ENCODE data around the gene APP. TPM values are rescaled to one million over a fixed set of nuclear protein-coding genes. Genes with fewer than 3 reads are reported as not detected.

Gene APP
- total RNA-seq, 1 experiment from 2014 or later: 224 TPM

DNA sequence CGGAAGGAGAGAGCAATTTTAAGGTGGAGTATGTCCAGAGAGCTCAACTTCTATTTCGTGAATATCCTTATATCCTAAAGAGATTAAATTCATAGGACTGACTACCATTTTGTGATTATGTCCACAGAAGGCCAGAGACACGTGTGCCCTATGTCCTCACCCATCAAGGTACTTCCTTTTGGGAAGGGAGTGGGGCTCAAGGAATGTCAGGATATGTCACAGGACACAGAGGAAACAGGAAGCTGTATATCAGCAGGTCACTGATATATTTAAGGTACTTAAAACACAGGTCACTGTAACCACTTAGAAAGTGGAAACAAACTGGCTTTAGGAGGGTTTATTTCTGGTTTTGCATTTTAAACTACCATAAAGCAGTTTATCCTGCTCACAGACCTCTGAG is 184.6 kb downstream of the APP start:
- Histone ChIP-seq H3K79me2 (ENCODE audit: low read depth) (no peaks in the 10 kb centered on the region), H3F3A (ENCODE audit: insufficient read depth, low read depth) (no peaks in the 10 kb centered on the region), H4K20me1 (ENCODE audit: insufficient read depth) (no peaks in the 10 kb centered on the region), H3K4me2 (no peak overlapping the region), H3K27ac (no peak overlapping the region), H3K9me3 (ENCODE audit: insufficient read depth, low read depth) (no peaks in the 10 kb centered on the region), H3K36me3 (ENCODE audit: low read depth) (peaks cover 10% of the 10 kb centered on the region; the same call in 1 of the 2 replicates), H3K4me3 (no peak overlapping the region), H3K9me2 (ENCODE audit: insufficient read depth) (no peaks in the 10 kb centered on the region), H3K4me1 (replicated peaks; ENCODE audit: insufficient read depth) (no peaks in the 10 kb centered on the region), H3K27me3 (ENCODE audit: insufficient read depth, low read depth) (no peaks in the 10 kb centered on the region), H2AFZ (no peak overlapping the region)
- no peak for TF ChIP-seq EZH2 (IDR thresholded peaks at IDR 0.05; ENCODE audit: low read depth)
- TF ChIP-seq, protein P1, sequence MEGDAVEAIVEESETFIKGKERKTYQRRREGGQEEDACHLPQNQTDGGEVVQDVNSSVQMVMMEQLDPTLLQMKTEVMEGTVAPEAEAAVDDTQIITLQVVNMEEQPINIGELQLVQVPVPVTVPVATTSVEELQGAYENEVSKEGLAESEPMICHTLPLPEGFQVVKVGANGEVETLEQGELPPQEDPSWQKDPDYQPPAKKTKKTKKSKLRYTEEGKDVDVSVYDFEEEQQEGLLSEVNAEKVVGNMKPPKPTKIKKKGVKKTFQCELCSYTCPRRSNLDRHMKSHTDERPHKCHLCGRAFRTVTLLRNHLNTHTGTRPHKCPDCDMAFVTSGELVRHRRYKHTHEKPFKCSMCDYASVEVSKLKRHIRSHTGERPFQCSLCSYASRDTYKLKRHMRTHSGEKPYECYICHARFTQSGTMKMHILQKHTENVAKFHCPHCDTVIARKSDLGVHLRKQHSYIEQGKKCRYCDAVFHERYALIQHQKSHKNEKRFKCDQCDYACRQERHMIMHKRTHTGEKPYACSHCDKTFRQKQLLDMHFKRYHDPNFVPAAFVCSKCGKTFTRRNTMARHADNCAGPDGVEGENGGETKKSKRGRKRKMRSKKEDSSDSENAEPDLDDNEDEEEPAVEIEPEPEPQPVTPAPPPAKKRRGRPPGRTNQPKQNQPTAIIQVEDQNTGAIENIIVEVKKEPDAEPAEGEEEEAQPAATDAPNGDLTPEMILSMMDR (conservative IDR thresholded peaks at IDR 0.05): no peak
- BruUV-seq (replicated peaks): no TSS peak
- no peak for DNase-seq
- ChIA-PET POLR2A (ENCODE audit: unreplicated experiment) (no interaction called here), CTCF (no interaction called here)
- intact Hi-C loops (cut with micrococcal nuclease; ENCODE audit: unreplicated experiment): no loop called here

DNA sequence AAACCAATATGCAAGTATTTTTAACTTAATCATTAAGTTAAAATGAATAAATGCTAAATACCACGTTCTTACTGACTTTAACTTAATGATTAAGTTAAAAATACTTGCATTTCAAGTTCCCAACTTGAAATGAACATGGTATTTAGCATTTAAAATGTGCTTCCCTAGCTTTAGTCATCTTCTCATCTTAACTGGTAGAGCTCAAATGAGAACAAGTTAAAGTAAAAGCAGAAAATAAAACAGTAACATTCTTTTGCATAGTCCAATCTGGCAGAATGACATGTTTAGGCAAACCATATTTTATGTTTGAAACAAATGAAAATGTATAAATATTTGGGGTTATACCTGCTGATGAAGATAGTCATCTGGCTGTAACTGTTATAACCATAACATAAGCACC is 186.0 kb downstream of the APP start:
- Histone ChIP-seq H3K9me3 (ENCODE audit: insufficient read depth, low read depth) (no peaks in the 10 kb centered on the region), H3K27me3 (ENCODE audit: insufficient read depth, low read depth) (no peaks in the 10 kb centered on the region), H3K27ac (no peak overlapping the region), H4K20me1 (ENCODE audit: insufficient read depth) (no peaks in the 10 kb centered on the region), H2AFZ (no peak overlapping the region), H3K79me2 (ENCODE audit: low read depth) (no peaks in the 10 kb centered on the region), H3K4me3 (no peak overlapping the region), H3K9me2 (ENCODE audit: insufficient read depth) (no peaks in the 10 kb centered on the region), H3F3A (ENCODE audit: insufficient read depth, low read depth) (no peaks in the 10 kb centered on the region), H3K4me2 (no peak overlapping the region), H3K4me1 (replicated peaks; ENCODE audit: insufficient read depth) (no peaks in the 10 kb centered on the region), H3K36me3 (ENCODE audit: low read depth) (peaks cover 10% of the 10 kb centered on the region; the same call in 1 of the 2 replicates)
- ChIA-PET CTCF (no interaction called here), POLR2A (ENCODE audit: unreplicated experiment) (no interaction called here)
- BruUV-seq (replicated peaks): no TSS peak
- TF ChIP-seq, protein P1 (conservative IDR thresholded peaks at IDR 0.05): no peak
- no peak for TF ChIP-seq EZH2 (IDR thresholded peaks at IDR 0.05; ENCODE audit: low read depth)
- no peak for DNase-seq
- intact Hi-C loops (cut with micrococcal nuclease; ENCODE audit: unreplicated experiment): no loop called here

DNA sequence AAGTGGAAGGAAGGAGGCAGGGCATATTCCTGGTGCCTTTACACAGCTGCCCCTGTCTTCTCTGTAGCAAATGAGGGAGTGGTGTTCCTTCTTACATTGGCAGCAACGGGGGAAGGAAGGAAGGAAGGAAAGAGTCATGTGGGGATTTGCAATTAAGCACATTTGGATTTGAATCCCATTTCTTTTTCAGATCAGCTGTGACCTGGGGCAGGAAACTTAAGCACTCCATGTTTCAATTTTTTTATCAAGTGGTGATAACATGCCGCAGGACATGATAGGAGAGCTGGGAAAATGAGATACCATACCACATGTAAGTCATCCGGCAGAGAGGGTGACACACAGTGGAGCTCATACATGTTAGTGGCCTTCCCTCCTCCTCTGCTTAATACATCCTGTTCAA is 186.8 kb downstream of the APP start:
- Histone ChIP-seq H3K4me2 (no peak overlapping the region), H3K27me3 (ENCODE audit: insufficient read depth, low read depth) (no peaks in the 10 kb centered on the region), H3K4me1 (replicated peaks; ENCODE audit: insufficient read depth) (no peaks in the 10 kb centered on the region), H2AFZ (no peak overlapping the region), H3K79me2 (ENCODE audit: low read depth) (no peaks in the 10 kb centered on the region), H3F3A (ENCODE audit: insufficient read depth, low read depth) (no peaks in the 10 kb centered on the region), H3K9me3 (ENCODE audit: insufficient read depth, low read depth) (no peaks in the 10 kb centered on the region), H3K36me3 (ENCODE audit: low read depth) (peaks cover 10% of the 10 kb centered on the region; the same call in 1 of the 2 replicates), H4K20me1 (ENCODE audit: insufficient read depth) (no peaks in the 10 kb centered on the region), H3K4me3 (no peak overlapping the region), H3K27ac (no peak overlapping the region), H3K9me2 (ENCODE audit: insufficient read depth) (no peaks in the 10 kb centered on the region)
- intact Hi-C loops (cut with micrococcal nuclease; ENCODE audit: unreplicated experiment): no loop called here
- BruUV-seq (replicated peaks): no TSS peak
- DNase-seq: no peak
- TF ChIP-seq EZH2 (IDR thresholded peaks at IDR 0.05; ENCODE audit: low read depth): no peak
- TF ChIP-seq, protein P1 (conservative IDR thresholded peaks at IDR 0.05): no peak
- CTCF ChIA-PET: no interaction called here
- POLR2A ChIA-PET (ENCODE audit: unreplicated experiment): no interaction called here

All from PC-9 (cell line).